ENCODE data around the gene ANGPTL4.
A peak's percentile ranks its signal among the peaks of the same experiment; 100 is the strongest.

Gene ANGPTL4

DNA sequence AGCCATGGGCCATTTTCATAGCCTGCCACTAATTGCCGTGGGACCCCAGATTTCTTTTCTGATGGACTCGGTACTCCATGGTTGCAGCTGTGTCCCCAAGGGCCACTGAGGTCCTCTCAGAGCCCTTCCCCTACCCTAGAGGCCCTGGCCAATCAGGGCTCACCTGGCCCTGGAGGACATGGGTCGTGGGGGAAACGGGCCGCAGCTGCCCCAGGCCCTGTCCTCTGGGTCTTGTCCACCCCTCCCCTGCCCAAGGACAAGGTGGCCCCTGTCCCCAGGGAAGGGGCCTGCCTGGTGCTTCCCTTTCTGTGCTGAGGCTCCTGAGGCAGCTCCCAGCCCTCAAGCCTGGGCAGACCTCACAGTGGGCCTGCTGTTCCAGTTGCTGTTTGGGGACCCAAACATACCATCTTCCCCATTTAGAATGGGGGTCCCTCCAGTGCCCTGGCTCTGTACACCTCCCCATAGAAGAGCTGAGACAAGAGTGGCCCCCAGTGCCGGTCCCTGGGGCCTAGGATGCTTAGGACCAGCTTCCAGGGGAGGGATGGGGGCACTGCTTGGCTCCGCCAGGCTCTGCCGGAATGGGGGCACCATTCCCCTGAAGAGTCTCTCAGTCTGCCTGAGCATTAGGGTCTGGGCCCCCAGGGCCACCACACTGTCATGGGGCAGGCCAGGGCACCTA lies 29.4 kb downstream of the ANGPTL4 start:
- no peaks in the 10 kb centered on the region for H3F3A ChIP-seq (ENCODE audit: low read depth)
- no peaks in the 10 kb centered on the region for H3K36me3 ChIP-seq (ENCODE audit: insufficient read depth, low read length)
- H3K4me2 ChIP-seq (ENCODE audit: low read depth, low read length, poor library complexity, severe bottlenecking): peak overlapping the region; percentile 24
- H3K9me2 ChIP-seq (replicated peaks; ENCODE audit: low read depth, low read length): no peaks in the 10 kb centered on the region
- H4K20me1 ChIP-seq (ENCODE audit: insufficient read depth, low read length, poor library complexity, severe bottlenecking): peaks cover 61% of the 10 kb centered on the region
- TF ChIP-seq, protein P1, sequence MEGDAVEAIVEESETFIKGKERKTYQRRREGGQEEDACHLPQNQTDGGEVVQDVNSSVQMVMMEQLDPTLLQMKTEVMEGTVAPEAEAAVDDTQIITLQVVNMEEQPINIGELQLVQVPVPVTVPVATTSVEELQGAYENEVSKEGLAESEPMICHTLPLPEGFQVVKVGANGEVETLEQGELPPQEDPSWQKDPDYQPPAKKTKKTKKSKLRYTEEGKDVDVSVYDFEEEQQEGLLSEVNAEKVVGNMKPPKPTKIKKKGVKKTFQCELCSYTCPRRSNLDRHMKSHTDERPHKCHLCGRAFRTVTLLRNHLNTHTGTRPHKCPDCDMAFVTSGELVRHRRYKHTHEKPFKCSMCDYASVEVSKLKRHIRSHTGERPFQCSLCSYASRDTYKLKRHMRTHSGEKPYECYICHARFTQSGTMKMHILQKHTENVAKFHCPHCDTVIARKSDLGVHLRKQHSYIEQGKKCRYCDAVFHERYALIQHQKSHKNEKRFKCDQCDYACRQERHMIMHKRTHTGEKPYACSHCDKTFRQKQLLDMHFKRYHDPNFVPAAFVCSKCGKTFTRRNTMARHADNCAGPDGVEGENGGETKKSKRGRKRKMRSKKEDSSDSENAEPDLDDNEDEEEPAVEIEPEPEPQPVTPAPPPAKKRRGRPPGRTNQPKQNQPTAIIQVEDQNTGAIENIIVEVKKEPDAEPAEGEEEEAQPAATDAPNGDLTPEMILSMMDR (conservative IDR thresholded peaks at IDR 0.05; ENCODE audit: low read length): no peak
- no peak for TF ChIP-seq EZH2phosphoT487 (IDR thresholded peaks at IDR 0.05; ENCODE audit: borderline replicate concordance)
- H3K9me3 ChIP-seq (ENCODE audit: insufficient read depth, low read depth, low read length): no peaks in the 10 kb centered on the region
- peaks cover 3% of the 10 kb centered on the region for H3K27me3 ChIP-seq (ENCODE audit: insufficient read depth, low read length, poor library complexity, severe bottlenecking)
- H3K4me3 ChIP-seq (ENCODE audit: low read length, poor library complexity, severe bottlenecking): no peak overlapping the region
- H3K4me1 ChIP-seq (ENCODE audit: insufficient read depth, low read length, poor library complexity, severe bottlenecking): peaks cover 31% of the 10 kb centered on the region
- no peak overlapping the region for H3K9ac ChIP-seq (ENCODE audit: low read depth, low read length, poor library complexity, severe bottlenecking)
- no peak overlapping the region for H2AFZ ChIP-seq (ENCODE audit: low read length)
- H3K79me2 ChIP-seq (ENCODE audit: insufficient read depth, low read length): peaks cover 81% of the 10 kb centered on the region

DNA sequence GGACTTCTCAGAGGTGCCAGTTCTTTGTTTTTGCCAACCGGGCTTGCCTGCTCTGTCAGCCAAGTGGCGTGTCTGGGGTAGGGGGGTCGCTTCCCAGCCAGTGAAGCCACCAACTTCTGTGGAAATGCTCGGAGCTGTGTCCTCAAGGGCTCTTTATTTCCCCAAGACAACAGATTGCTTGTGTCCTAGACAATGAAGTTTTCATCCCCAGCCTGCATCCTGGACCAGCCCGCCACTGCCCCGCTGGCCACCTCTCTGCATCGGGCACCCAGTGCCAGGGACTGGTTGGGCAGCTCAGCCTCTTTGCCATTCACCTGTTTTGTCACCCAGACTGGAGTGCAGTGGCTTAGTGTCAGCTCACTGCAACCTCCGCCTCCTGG lies 29.9 kb downstream of the ANGPTL4 start:
- Histone ChIP-seq H3K9me3 (ENCODE audit: insufficient read depth, low read depth, low read length) (no peaks in the 10 kb centered on the region), H3K4me2 (ENCODE audit: low read depth, low read length, poor library complexity, severe bottlenecking) (peak overlapping the region; percentile 24), H3K27me3 (ENCODE audit: insufficient read depth, low read length, poor library complexity, severe bottlenecking) (peaks cover 3% of the 10 kb centered on the region), H3K4me1 (ENCODE audit: insufficient read depth, low read length, poor library complexity, severe bottlenecking) (peaks cover 31% of the 10 kb centered on the region), H3K9me2 (replicated peaks; ENCODE audit: low read depth, low read length) (no peaks in the 10 kb centered on the region), H3F3A (ENCODE audit: low read depth) (no peaks in the 10 kb centered on the region), H3K9ac (ENCODE audit: low read depth, low read length, poor library complexity, severe bottlenecking) (no peak overlapping the region), H4K20me1 (ENCODE audit: insufficient read depth, low read length, poor library complexity, severe bottlenecking) (peaks cover 61% of the 10 kb centered on the region), H3K4me3 (ENCODE audit: low read length, poor library complexity, severe bottlenecking) (no peak overlapping the region), H3K79me2 (ENCODE audit: insufficient read depth, low read length) (peaks cover 80% of the 10 kb centered on the region), H2AFZ (ENCODE audit: low read length) (no peak overlapping the region), H3K36me3 (ENCODE audit: insufficient read depth, low read length) (no peaks in the 10 kb centered on the region)
- TF ChIP-seq EZH2phosphoT487 (IDR thresholded peaks at IDR 0.05; ENCODE audit: borderline replicate concordance): no peak
- TF ChIP-seq, protein P1 (conservative IDR thresholded peaks at IDR 0.05; ENCODE audit: low read length): no peak

DNA sequence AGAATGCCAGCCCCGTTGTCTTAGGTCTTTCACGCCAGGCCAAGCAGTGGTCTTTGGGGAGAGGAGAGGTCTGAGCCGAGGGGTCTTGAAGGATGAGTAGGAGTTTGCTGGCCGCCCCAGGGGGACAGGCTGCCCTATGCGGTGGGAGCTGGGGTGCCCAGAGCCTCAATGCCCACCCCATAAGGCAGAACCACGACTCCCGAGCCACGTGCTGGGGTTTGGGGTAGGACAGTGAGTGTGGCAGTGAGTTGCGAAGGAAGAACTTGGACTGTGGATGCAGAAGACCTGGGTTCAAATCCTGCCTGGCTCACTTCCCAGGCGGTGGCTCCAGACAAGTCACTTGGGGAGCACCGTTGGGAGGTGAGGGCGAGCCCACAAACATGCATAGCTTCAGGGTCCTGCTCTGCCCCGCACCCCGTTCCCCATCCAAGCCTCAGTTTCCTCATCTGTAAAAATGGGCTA lies 31.7 kb downstream of the ANGPTL4 start:
- Histone ChIP-seq H3K4me1 (ENCODE audit: insufficient read depth, low read length, poor library complexity, severe bottlenecking) (peaks cover 26% of the 10 kb centered on the region), H3K27me3 (ENCODE audit: insufficient read depth, low read length, poor library complexity, severe bottlenecking) (no peaks in the 10 kb centered on the region), H3K9me2 (replicated peaks; ENCODE audit: low read depth, low read length) (no peaks in the 10 kb centered on the region), H3K9ac (ENCODE audit: low read depth, low read length, poor library complexity, severe bottlenecking) (no peak overlapping the region), H2AFZ (ENCODE audit: low read length) (no peak overlapping the region), H3K4me3 (ENCODE audit: low read length, poor library complexity, severe bottlenecking) (no peak overlapping the region), H4K20me1 (ENCODE audit: insufficient read depth, low read length, poor library complexity, severe bottlenecking) (peaks cover 61% of the 10 kb centered on the region), H3K4me2 (ENCODE audit: low read depth, low read length, poor library complexity, severe bottlenecking) (no peak overlapping the region), H3K36me3 (ENCODE audit: insufficient read depth, low read length) (peaks cover 9% of the 10 kb centered on the region; the same call in 1 of the 2 replicates), H3F3A (ENCODE audit: low read depth) (no peaks in the 10 kb centered on the region), H3K9me3 (ENCODE audit: insufficient read depth, low read depth, low read length) (no peaks in the 10 kb centered on the region), H3K79me2 (ENCODE audit: insufficient read depth, low read length) (peaks cover 86% of the 10 kb centered on the region)
- TF ChIP-seq, protein P1 (conservative IDR thresholded peaks at IDR 0.05; ENCODE audit: low read length): no peak
- TF ChIP-seq EZH2phosphoT487 (IDR thresholded peaks at IDR 0.05; ENCODE audit: borderline replicate concordance): no peak
